ENCODE results near the gene FHIT. TPM values are rescaled to one million over a fixed set of nuclear protein-coding genes. Genes with fewer than 3 reads are reported as not detected.

FHIT gene
- total and polyA plus RNA-seq, 2 of the 4 experiments (the other 2 are of a cell fraction) = 0.07 TPM; not detected in 1

DNA sequence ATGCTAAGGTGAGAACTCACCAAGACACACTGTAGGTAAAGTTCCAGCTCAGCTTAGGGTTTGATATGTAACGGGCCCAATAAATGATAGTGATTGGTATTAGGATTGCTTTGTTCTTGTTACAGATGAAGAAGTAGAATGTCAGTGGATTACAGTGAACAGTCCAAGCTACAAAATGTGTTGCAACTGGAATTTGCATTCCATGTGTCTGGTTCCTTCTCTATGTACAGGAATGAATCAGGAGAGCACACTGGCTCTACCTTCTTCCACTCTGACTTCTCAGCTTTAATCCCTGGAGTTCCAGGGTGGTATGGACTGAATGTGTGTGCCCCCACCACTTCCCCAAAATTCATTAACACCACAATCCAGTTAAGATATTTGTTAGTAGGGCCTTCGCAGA is 1471.0 kb downstream of the FHIT start:
- WGBS, 2 experiments (ENCODE audit: extremely low coverage in 2 of 2, insufficient read length in 1 of 2) = 100% methylated on average over 1 of the region's 2 CpGs; no CpG with 5 or more reads in 1 of the 2 experiments
- H3K27me3 ChIP-seq (ENCODE audit: control insufficient read depth, insufficient read depth, low read length) = no peaks in the 10 kb centered on the region
- no peak overlapping the region for H3K18ac ChIP-seq (ENCODE audit: low read depth, low read length)
- no peak overlapping the region for H3K4me3 ChIP-seq (ENCODE audit: insufficient read depth, low read depth, low read length)
- intact Hi-C loops (cut with micrococcal nuclease) = no loop called here
- H3K9me1 ChIP-seq (ENCODE audit: insufficient read depth, low read length) = peaks cover under 1% of the 10 kb centered on the region; the same call in 1 of the 2 replicates
- no peak overlapping the region for H3K9ac ChIP-seq (ENCODE audit: low read depth, low read length)
- no peaks in the 10 kb centered on the region for H3K9me3 ChIP-seq (ENCODE audit: control insufficient read depth, insufficient read depth, low read length)
- H2AFZ ChIP-seq (replicated peaks; ENCODE audit: low read length, poor library complexity) = no peak overlapping the region
- ATAC-seq (ENCODE audit: low read depth) = peak; percentile 67
- no peak overlapping the region for H3K4ac ChIP-seq (ENCODE audit: low read depth, low read length)
- no peak overlapping the region for H4K5ac ChIP-seq (ENCODE audit: low read depth, low read length)
- H3K14ac ChIP-seq (replicated peaks; ENCODE audit: low read depth, low read length) = no peak overlapping the region
- no peaks in the 10 kb centered on the region for H3K79me1 ChIP-seq (ENCODE audit: low read depth in 1 of 2, low read length in 2 of 2)
- H2BK15ac ChIP-seq (ENCODE audit: low read depth, low read length) = peak overlapping the region; percentile 27; the same call in 2 of the 3 replicates
- H2BK120ac ChIP-seq (ENCODE audit: low read depth, low read length) = no peak overlapping the region
- no peak overlapping the region for H4K91ac ChIP-seq (ENCODE audit: insufficient read depth, low read depth, low read length)
- no peak overlapping the region for H3K23ac ChIP-seq (ENCODE audit: low read depth, low read length)
- TF ChIP-seq RFX5 (IDR thresholded peaks at IDR 0.05; ENCODE audit: low read depth, low read length) = no peak
- TF ChIP-seq RAD21 (IDR thresholded peaks at IDR 0.05; ENCODE audit: low read length) = no peak
- no peak for TF ChIP-seq MXI1 (IDR thresholded peaks at IDR 0.05; ENCODE audit: borderline replicate concordance, low read depth, low read length)
- no peak for TF ChIP-seq SMC3 (IDR thresholded peaks at IDR 0.05; ENCODE audit: low read depth, low read length)
- no peak for TF ChIP-seq MAZ (IDR thresholded peaks at IDR 0.05; ENCODE audit: borderline replicate concordance, low read depth, low read length)
- no peak for TF ChIP-seq POLR2A (IDR thresholded peaks at IDR 0.05; ENCODE audit: low read depth, low read length)
- TF ChIP-seq, protein P1, sequence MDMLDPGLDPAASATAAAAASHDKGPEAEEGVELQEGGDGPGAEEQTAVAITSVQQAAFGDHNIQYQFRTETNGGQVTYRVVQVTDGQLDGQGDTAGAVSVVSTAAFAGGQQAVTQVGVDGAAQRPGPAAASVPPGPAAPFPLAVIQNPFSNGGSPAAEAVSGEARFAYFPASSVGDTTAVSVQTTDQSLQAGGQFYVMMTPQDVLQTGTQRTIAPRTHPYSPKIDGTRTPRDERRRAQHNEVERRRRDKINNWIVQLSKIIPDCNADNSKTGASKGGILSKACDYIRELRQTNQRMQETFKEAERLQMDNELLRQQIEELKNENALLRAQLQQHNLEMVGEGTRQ (IDR thresholded peaks at IDR 0.05; ENCODE audit: low read depth, low read length) = no peak
- TF ChIP-seq RCOR1 (IDR thresholded peaks at IDR 0.05; ENCODE audit: insufficient replicate concordance, low read length) = no peak
- TF ChIP-seq CHD1 (IDR thresholded peaks at IDR 0.05; ENCODE audit: low read depth, low read length) = no peak
- TF ChIP-seq NFE2L2 (IDR thresholded peaks at IDR 0.05; ENCODE audit: low read depth, low read length) = no peak
- TF ChIP-seq MAFK (IDR thresholded peaks at IDR 0.05; ENCODE audit: low read depth, low read length) = no peak
- TF ChIP-seq FOS (IDR thresholded peaks at IDR 0.05; ENCODE audit: low read depth, low read length) = no peak
- no peak for TF ChIP-seq CEBPB (IDR thresholded peaks at IDR 0.05; ENCODE audit: low read depth, low read length)
- TF ChIP-seq, protein P2, sequence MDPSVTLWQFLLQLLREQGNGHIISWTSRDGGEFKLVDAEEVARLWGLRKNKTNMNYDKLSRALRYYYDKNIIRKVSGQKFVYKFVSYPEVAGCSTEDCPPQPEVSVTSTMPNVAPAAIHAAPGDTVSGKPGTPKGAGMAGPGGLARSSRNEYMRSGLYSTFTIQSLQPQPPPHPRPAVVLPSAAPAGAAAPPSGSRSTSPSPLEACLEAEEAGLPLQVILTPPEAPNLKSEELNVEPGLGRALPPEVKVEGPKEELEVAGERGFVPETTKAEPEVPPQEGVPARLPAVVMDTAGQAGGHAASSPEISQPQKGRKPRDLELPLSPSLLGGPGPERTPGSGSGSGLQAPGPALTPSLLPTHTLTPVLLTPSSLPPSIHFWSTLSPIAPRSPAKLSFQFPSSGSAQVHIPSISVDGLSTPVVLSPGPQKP (IDR thresholded peaks at IDR 0.05; ENCODE audit: borderline replicate concordance, low read depth, low read length) = no peak
- H3K36me3 ChIP-seq (ENCODE audit: control insufficient read depth, insufficient read depth, low read length) = no peaks in the 10 kb centered on the region
- H3K4me1 ChIP-seq (ENCODE audit: control insufficient read depth, insufficient read depth, low read length) = peaks cover under 1% of the 10 kb centered on the region
- no peak overlapping the region for H2AK9ac ChIP-seq (replicated peaks; ENCODE audit: low read depth, low read length, poor library complexity)
- DNase-seq = no peak
- no peak overlapping the region for H2AK5ac ChIP-seq (ENCODE audit: low read depth, low read length)
- no peak overlapping the region for H3K56ac ChIP-seq (ENCODE audit: extremely low read depth, insufficient read depth, low read length)
- ChIA-PET CTCF (no interaction called here), POLR2A (ENCODE audit: unreplicated experiment) (no interaction called here)
- no peak overlapping the region for H2BK20ac ChIP-seq (ENCODE audit: low read depth, low read length)
- H2BK5ac ChIP-seq (ENCODE audit: low read depth, low read length, poor library complexity, severe bottlenecking) = no peak overlapping the region
- no peak overlapping the region for H4K8ac ChIP-seq (ENCODE audit: low read depth in 2 of 2, low read length in 2 of 2)
- H3K27ac ChIP-seq (ENCODE audit: insufficient read depth, low read length) = no peak overlapping the region
- no peak overlapping the region for H3K4me2 ChIP-seq (ENCODE audit: low read depth, low read length)
- in situ Hi-C loops (cut with MboI; ENCODE audit: low sequenced_read_pairs) = no loop called here
- BruUV-seq (replicated peaks) = no TSS peak
- no peaks in the 10 kb centered on the region for H4K20me1 ChIP-seq (ENCODE audit: insufficient read depth, low read length)
- dilution Hi-C loops (cut with HindIII; ENCODE audit: low sequenced_read_pairs, unreplicated experiment) = no loop called here
